HG03520 (cell line): ENCODE measurements around the gene ZNF195.
"Not testable (repeated sequence)": the region's sequence is repeated elsewhere in the genome, so short reads cannot be mapped to it uniquely, and the experiment has no call there.

Experiments used
- ATAC-seq: cut with Tn5 transposase; IDR thresholded peaks from one replicate; pipeline ENCODE4 v1.9.1; 2021; ENCODE audit warnings: mild to moderate bottlenecking, moderate library complexity; ENCODE audit not compliant: unreplicated experiment

The ZNF195 gene

DNA sequence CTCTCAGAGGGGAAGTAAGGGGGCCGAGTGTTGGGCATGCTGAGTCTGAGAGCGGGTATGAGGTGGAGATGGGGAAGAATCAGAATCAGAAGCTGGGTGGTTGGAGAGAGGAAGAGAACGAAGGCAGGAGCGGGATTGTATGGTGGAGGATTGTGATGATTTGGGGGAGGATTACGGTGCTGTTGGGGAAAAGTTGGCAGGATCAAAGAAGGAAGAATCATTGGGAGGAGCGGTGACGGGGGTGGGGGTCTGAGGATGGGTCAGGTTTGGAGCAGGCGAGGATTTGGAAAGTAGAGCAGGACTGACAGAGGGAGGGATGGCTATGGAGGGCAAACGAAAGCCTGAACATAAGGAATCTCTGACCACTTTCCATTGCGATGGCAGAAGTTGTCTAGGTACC, 22.1 kb downstream of the ZNF195 start:
- no peak for ATAC-seq

- ATAC-seq: no peak
Measured at GRCh38 chr11:3353066-3353465, 25.9 kb downstream of the ZNF195 start.

GRCh38 chr11:3347127-3347526, 31.8 kb downstream of the ZNF195 start:
- ATAC-seq: no peak

DNA sequence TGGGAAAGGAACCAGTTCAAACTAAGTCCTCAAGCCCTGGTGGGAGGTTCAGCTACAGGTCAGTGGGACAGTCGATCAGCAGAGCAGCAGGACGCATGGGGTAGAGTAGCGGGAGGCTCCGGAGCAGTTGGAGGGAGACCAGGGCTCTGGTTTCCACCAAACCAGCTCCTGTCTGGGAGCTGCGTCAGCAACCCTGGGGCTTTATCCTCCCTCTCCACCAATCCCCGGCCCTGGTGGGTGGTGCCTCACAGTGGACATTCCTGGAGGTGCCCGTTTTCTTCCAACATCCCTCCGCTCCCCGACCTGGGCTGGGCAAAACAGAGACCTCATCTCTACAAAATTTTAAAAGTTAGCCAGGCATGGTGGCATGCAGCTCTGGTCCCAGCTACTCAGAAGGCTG, 32.4 kb downstream of the ZNF195 start:
- no peak for ATAC-seq

GRCh38 chr11:3345736-3346135, 33.2 kb downstream of the ZNF195 start:
- no peak for ATAC-seq

- ATAC-seq: no peak
Measured at GRCh38 chr11:3344327-3345174, 34.4 kb downstream of the ZNF195 start.

- no peak for ATAC-seq
Measured at GRCh38 chr11:3342709-3343108, 36.2 kb downstream of the ZNF195 start.

- no peak for ATAC-seq
Measured at GRCh38 chr11:3341298-3341697, 37.6 kb downstream of the ZNF195 start.

DNA sequence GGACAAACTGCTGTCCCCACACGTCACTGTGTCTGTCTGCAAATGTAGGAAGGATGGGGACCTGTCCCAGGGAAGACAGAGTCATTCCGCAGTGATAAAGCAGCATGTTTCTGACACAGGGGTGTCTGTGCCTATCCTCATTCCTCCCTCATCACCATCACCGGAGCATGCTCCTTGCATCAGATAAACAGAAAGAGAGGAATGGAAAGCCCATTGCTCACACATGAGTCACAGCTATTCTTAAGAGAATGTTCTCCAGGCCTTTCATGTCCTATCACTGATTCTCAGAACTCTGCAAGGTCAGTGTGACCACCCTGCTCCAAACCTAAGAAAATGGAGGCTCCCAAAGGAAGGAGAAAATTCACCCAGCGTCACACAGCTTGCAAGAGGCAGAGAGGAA, 38.9 kb downstream of the ZNF195 start:
- ATAC-seq: no peak

DNA sequence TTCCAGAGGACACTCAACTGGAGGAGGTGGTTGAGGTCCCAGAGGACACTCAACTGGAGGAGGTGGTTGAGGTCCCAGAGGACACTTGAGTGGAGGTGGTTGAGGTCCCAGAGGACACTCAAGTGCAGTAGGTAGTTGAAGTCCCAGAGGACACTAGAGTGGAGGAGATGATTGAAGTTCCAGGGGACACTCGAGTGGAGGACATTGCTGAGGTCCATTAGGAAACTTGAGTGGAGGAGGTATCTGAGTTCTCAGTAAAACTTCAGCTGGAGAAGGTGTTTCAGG, 39.7 kb downstream of the ZNF195 start:
- ATAC-seq: no peak

DNA sequence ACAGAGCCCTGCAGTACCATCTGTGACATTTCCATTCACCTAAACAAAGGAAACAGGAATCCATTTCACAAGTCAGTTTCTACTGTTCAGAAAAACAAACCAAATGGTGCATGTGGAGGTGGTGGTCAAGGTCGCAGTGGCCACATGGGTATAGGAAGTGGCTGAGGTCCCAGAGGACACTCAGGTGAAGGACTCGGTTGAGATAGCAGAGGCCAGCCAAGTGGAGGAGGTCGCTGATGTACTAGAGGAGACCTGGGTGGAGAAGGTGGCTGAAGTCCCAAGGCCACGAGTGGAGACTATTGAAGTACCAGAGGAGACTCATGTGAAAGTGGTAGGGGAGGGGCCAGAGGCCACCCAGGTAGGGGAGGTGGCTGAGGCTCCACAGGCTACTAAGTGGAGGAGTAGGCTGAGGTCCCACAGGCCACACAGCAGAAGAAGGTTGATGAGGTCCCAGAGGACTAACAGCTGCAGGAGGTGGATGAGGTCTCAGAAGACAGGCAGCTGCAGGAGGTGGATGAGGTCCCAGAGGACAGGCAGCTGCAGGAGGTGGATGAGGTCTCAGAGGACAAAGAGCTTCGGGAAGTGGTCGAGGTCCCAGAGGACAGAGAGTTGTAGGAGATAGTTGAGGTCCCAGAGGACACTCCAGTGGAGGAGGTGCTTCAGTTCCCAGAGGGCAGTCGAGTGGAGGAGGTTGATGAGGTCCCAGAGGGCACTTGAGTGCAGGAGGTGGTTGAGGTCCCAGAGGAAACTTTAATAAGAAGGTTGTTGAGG, 40.2 kb downstream of the ZNF195 start:
- no peak for ATAC-seq

DNA sequence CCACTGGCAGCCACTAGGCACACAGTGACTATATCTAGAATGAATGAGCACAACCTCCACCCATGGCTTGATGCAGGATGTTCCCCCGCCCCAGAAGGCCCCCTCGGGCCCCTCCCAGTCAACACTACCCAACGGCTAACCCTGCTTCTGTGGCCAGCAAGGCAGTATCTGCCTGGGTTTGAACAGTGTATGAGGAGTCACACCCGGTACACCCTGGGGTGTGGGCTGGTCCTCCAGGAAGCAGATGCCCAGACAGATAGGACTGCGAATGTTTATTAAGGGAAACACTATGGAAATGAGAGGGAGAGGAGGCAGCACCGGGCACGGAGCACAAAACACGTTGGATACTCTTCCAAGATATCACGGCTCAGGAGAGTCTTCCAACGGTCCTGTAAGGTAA, 42.5 kb downstream of the ZNF195 start:
- not testable (repeated sequence) for ATAC-seq

DNA sequence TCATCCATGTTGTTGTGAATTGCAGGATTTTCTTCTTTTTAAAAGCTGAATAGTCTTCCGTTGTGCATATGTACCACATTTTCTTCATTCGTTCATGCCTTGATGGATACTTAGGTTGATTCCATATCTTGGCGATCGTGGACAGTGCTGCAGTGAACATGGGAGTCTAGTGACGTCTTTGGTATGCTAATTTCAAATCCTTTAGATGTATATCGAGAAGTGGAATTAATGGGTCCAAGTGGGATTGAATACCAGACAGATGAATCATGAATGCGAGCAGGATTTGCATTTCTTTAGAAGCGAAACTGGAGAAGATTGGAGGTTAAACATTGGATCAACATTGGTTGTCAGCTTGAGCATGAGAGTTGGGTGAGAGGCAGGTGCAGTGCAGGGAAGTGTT, 45.8 kb downstream of the ZNF195 start:
- not testable (repeated sequence) for ATAC-seq

GRCh38 chr11:3331078-3331477, 47.9 kb downstream of the ZNF195 start:
- ATAC-seq: not testable (repeated sequence)

GRCh38 chr11:3330064-3330463, 48.9 kb downstream of the ZNF195 start:
- not testable (repeated sequence) for ATAC-seq

DNA sequence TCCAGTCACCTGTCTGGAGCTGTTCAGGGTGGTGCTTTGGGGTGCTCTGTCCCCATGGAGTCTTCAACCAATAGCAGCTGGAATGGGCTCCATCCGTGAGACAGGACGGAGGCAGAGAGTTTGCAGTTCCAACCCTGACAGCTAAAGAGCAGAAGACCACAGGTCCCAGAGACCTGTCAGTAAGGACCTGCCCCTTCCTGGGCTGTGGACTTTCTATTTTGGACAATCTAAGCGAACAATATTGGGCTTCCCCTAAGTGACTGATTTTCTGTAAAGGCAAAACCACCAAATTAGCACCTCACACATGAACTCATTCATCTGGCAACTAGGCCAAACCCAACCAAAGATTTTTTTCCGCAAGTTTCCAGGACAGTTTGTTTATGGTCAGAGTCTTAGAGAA, 50.4 kb downstream of the ZNF195 start:
- ATAC-seq: not testable (repeated sequence)

DNA sequence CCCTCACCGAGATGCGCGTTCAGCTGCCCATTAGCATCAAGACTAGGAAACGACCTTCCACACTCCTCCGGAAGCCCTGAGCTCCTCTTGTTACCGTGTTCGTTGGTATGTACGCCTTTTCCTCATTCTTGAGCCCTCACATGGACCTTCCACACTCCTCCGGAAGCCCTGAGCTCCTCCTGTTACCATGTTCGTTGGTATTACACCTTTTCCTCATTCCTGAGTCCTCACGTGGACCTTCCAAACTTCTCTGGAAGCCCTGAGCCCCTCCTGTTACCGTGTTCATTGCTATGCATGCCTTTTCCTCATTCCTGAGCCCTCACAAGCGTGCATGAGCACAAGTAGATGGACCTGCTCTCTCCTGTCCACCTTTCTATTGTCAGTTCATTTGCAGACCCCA, 52.5 kb downstream of the ZNF195 start:
- not testable (repeated sequence) for ATAC-seq

DNA sequence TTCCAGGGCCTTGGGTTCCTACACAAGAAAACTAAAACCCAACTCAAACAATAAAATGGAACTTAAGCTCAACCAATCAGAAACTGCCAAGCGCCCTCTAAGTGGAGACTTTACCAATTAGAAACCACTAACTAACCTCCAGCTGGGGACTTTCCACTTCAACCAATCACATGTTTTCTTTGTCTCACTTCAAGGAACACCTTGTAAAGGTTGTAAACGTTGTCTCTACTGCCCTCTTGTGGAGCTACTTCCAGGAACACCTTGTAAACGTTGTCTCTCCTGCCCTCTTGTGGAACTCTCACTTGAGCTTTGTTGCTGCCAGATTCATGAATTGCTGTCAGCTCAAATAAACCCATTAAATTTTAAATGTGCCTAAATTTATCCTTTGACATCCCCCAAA, 54.2 kb downstream of the ZNF195 start:
- not testable (repeated sequence) for ATAC-seq
